ENCODE data around the gene MRPL49.

DNA sequence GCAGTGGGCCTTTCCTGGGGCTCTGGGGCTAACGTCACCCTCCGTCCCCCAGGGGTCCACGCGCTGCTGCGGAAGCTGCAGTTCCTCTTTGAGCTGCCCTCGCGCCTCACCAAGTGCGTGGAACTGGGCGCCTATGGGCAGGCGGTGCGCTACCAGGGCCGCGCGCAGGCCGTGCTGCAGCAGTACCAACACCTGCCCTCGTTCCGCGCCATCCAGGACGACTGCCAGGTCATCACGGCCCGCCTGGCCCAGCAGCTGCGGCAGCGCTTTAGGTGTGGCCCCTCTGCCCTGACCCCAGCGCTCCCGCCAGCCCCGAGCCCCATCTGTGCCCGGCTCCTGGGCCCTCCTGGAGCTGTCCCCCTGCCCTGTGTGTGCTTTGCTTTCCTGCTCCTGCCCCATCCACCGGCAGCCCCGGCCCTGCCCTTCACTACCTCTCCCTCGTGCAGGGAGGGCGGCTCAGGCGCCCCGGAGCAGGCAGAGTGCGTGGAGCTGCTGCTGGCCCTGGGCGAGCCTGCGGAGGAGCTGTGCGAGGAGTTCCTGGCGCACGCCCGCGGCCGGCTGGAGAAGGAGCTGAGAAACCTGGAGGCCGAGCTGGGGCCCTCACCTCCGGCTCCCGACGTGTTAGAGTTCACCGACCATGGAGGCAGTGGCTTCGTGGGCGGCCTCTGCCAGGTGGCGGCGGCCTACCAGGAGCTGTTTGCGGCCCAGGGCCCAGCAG lies 14.2 kb upstream of the MRPL49 start:
- TF ChIP-seq, protein P1, sequence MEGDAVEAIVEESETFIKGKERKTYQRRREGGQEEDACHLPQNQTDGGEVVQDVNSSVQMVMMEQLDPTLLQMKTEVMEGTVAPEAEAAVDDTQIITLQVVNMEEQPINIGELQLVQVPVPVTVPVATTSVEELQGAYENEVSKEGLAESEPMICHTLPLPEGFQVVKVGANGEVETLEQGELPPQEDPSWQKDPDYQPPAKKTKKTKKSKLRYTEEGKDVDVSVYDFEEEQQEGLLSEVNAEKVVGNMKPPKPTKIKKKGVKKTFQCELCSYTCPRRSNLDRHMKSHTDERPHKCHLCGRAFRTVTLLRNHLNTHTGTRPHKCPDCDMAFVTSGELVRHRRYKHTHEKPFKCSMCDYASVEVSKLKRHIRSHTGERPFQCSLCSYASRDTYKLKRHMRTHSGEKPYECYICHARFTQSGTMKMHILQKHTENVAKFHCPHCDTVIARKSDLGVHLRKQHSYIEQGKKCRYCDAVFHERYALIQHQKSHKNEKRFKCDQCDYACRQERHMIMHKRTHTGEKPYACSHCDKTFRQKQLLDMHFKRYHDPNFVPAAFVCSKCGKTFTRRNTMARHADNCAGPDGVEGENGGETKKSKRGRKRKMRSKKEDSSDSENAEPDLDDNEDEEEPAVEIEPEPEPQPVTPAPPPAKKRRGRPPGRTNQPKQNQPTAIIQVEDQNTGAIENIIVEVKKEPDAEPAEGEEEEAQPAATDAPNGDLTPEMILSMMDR (IDR thresholded peaks at IDR 0.05; ENCODE audit: insufficient read depth, low read depth, low read length) = no peak
- TF ChIP-seq EZH2 (IDR thresholded peaks at IDR 0.05; ENCODE audit: insufficient read depth, low read length) = no peak

Data from astrocyte (in vitro differentiated cells and primary cell).